Measurements from ENCODE around the gene DPT. TPM values are rescaled to one million over a fixed set of nuclear protein-coding genes. Genes with fewer than 3 reads are reported as not detected.

The DPT gene
- total RNA-seq, 2 donors from 2014 or later, result 60.7 to 85.7 TPM

GRCh38 chr1:168751195-168751650, 22.2 kb upstream of the DPT start:
- TF ChIP-seq CTCF (IDR thresholded peaks at IDR 0.05), result no peak
- Histone ChIP-seq H3K36me3 (no peaks in the 10 kb centered on the region), H3K9me3 (no peaks in the 10 kb centered on the region), H3K4me1 (ENCODE audit: control insufficient read depth in 1 of 2, low read depth in 2 of 2) (no peaks in the 10 kb centered on the region), H3K4me3 (no peak overlapping the region), H3K27me3 (replicated peaks; ENCODE audit: insufficient read depth) (no peaks in the 10 kb centered on the region), H3K27ac (no peak overlapping the region)
- DNase-seq (ENCODE audit: low spot score), result no peak
- ATAC-seq (ENCODE audit: insufficient number of reproducible peaks, low FRiP score, low read depth), result no peak

GRCh38 chr1:168742994-168743650, 14.1 kb upstream of the DPT start:
- H3K36me3 ChIP-seq, result no peaks in the 10 kb centered on the region
- TF ChIP-seq CTCF (IDR thresholded peaks at IDR 0.05), result no peak

GRCh38 chr1:168742386-168742785, 13.4 kb upstream of the DPT start:
- no peak for DNase-seq (ENCODE audit: low spot score)
- H3K4me1 ChIP-seq (ENCODE audit: control insufficient read depth in 1 of 2, low read depth in 2 of 2), result peaks cover 0 to 12% of the 10 kb centered on the region in 2 donors

More at GRCh38 chr1:168742994-168743650, 14.1 kb upstream of the DPT start:
- no peak for DNase-seq (ENCODE audit: low spot score)
- no peak overlapping the region for H3K4me3 ChIP-seq
- peaks cover 0 to 4% of the 10 kb centered on the region in 2 donors for H3K4me1 ChIP-seq (ENCODE audit: control insufficient read depth in 1 of 2, low read depth in 2 of 2)
- no peaks in the 10 kb centered on the region for H3K9me3 ChIP-seq
- H3K27me3 ChIP-seq (replicated peaks; ENCODE audit: insufficient read depth), result no peaks in the 10 kb centered on the region
- no peak for ATAC-seq (ENCODE audit: insufficient number of reproducible peaks, low FRiP score, low read depth)
- no peak overlapping the region for H3K27ac ChIP-seq

GRCh38 chr1:168739908-168740307, 10.9 kb upstream of the DPT start:
- no peaks in the 10 kb centered on the region for H3K27me3 ChIP-seq (replicated peaks; ENCODE audit: insufficient read depth)
- DNase-seq (ENCODE audit: low spot score), result no peak
- H3K27ac ChIP-seq, result no peak overlapping the region
- TF ChIP-seq CTCF (IDR thresholded peaks at IDR 0.05), result no peak
- H3K4me3 ChIP-seq, result no peak overlapping the region
- H3K9me3 ChIP-seq, result no peaks in the 10 kb centered on the region
- H3K36me3 ChIP-seq, result no peaks in the 10 kb centered on the region
- ATAC-seq (ENCODE audit: insufficient number of reproducible peaks, low FRiP score, low read depth), result no peak
- H3K4me1 ChIP-seq (ENCODE audit: control insufficient read depth in 1 of 2, low read depth in 2 of 2), result peaks cover 0 to 15% of the 10 kb centered on the region in 2 donors

More at GRCh38 chr1:168742386-168742785, 13.4 kb upstream of the DPT start:
- Histone ChIP-seq H3K36me3 (no peaks in the 10 kb centered on the region), H3K27me3 (replicated peaks; ENCODE audit: insufficient read depth) (no peaks in the 10 kb centered on the region), H3K4me3 (no peak overlapping the region), H3K27ac (no peak overlapping the region), H3K9me3 (no peaks in the 10 kb centered on the region)
- ATAC-seq (ENCODE audit: insufficient number of reproducible peaks, low FRiP score, low read depth), result no peak
- TF ChIP-seq CTCF (IDR thresholded peaks at IDR 0.05), result no peak

- DNase-seq (ENCODE audit: low spot score) (no peak), ATAC-seq (ENCODE audit: insufficient number of reproducible peaks, low FRiP score, low read depth) (no peak)
- H3K4me1 ChIP-seq (ENCODE audit: control insufficient read depth in 1 of 2, low read depth in 2 of 2), result peaks cover 0 to 15% of the 10 kb centered on the region in 2 donors
- TF ChIP-seq CTCF (IDR thresholded peaks at IDR 0.05), result no peak
- H3K9me3 ChIP-seq, result no peaks in the 10 kb centered on the region
- H3K36me3 ChIP-seq, result no peaks in the 10 kb centered on the region
- H3K4me3 ChIP-seq, result no peak overlapping the region
- no peaks in the 10 kb centered on the region for H3K27me3 ChIP-seq (replicated peaks; ENCODE audit: insufficient read depth)
- H3K27ac ChIP-seq, result no peak overlapping the region
Observed at GRCh38 chr1:168736520-168736919, 7.5 kb upstream of the DPT start.

Measured in thoracic aorta (tissue), 2 donors.